HepG2 (cell line): ENCODE measurements around the gene CAPN15. TPM values are rescaled to one million over a fixed set of nuclear protein-coding genes. Genes with fewer than 3 reads are reported as not detected.

Source experiments
- ATAC-seq: fragments of 200-7000 bp; cut with Tn5 transposase; 3 replicates; pipeline ENCODE4 v1.9.1; 2020; ENCODE audit warnings: mild to moderate bottlenecking, moderate library complexity
- BruUV-seq: library from RNA; stranded (reverse); fragments of 400-500 nt; replicated peaks from 2 replicates; lab custom pipeline; 2021; lab: Mats Ljungman, UMichigan
- CTCF ChIA-PET: fragments of 300-600 bp; formaldehyde crosslinking; extraction: SDS; loops from one replicate; lab custom pipeline; 2021; ENCODE audit warnings: low total read pairs, inconsistent platforms, low intra/inter-chr PET ratio; lab: Yijun Ruan, JAX
- POLR2A ChIA-PET: fragments of 350-600 bp; sonication (Branson Sonifier 250); formaldehyde crosslinking; loops from one replicate; lab custom pipeline; 2020; ENCODE audit warnings: antibody characterized with exemption, inconsistent platforms; lab: Yijun Ruan, JAX
- DNase-seq: peaks from one replicate; pipeline ENCODE4 v3.0.0-alpha.2; 2015; ENCODE audit warnings: low spot score
- FAIRE-seq: peaks from 3 replicates; lab custom pipeline; 2011; peaks lifted over from hg19 to GRCh38; lab: Jason Lieb, UNC
- H2AFZ ChIP-seq: one replicate; pipeline ENCODE4 v1.6.1; 2011; ENCODE audit warnings: low read length, inconsistent platforms
- H3K27ac ChIP-seq: fragments of 300-600 bp; 3 replicates; pipeline ENCODE4 v1.8.0; 2011; ENCODE audit warnings: mixed run types, mild to moderate bottlenecking, mixed read lengths, low read length, inconsistent platforms; ENCODE audit not compliant: insufficient read depth; ENCODE audit errors: extremely low read length
- H3K27me3 ChIP-seq, 2 experiments: fragments of 200-600 bp in 1 of 2; 2 replicates in 1 of 2; 3 replicates in 1 of 2; pipeline versions ENCODE4 v1.6.0 to v1.8.0; 2011; ENCODE audit warnings: low read length in 2 of 2, mild to moderate bottlenecking in 2 of 2, moderate library complexity in 2 of 2, inconsistent platforms in 1 of 2; ENCODE audit not compliant: insufficient read depth in 2 of 2, control insufficient read depth in 1 of 2
- H3K36me3 ChIP-seq, 2 experiments: fragments of 200-600 bp in 1 of 2; replicated peaks in 1 of 2; 2 replicates in 1 of 2; 3 replicates in 1 of 2; pipeline versions ENCODE4 v1.5.1 to v1.8.0; 2011; ENCODE audit warnings: low read length in 2 of 2, inconsistent platforms in 1 of 2; ENCODE audit not compliant: insufficient read depth in 2 of 2, control insufficient read depth in 1 of 2
- H3K4me1 ChIP-seq: 2 replicates; pipeline ENCODE4 v1.5.1; 2012; ENCODE audit warnings: low read length, inconsistent platforms; ENCODE audit not compliant: insufficient read depth
- H3K4me2 ChIP-seq: 2 replicates; pipeline ENCODE4 v1.6.0; 2011; ENCODE audit warnings: low read depth, low read length, inconsistent platforms
- H3K4me3 ChIP-seq, 3 experiments: fragments of 200-600 bp in 1 of 3; sonication (generic), shearing (Covaris generic) in 1 of 3; replicated peaks in 1 of 3; 2 replicates each; pipeline ENCODE4 v1.5.1; 2011 to 2016; ENCODE audit warnings: low read length in 3 of 3, inconsistent platforms in 2 of 3, low read depth in 2 of 3, mild to moderate bottlenecking in 2 of 3, control low read depth in 1 of 3, mixed read lengths in 1 of 3; ENCODE audit not compliant: insufficient read depth in 1 of 3
- H3K79me2 ChIP-seq: one replicate; pipeline ENCODE4 v1.6.1; 2011; ENCODE audit warnings: low read length, inconsistent platforms; ENCODE audit not compliant: insufficient read depth
- H3K9ac ChIP-seq: 2 replicates; pipeline ENCODE4 v1.6.0; 2011; ENCODE audit warnings: mild to moderate bottlenecking, low read depth, low read length, inconsistent platforms; ENCODE audit not compliant: insufficient read depth
- H3K9me3 ChIP-seq: 2 replicates; pipeline ENCODE4 v1.5.1; 2012; ENCODE audit warnings: mild to moderate bottlenecking, low read length
- H4K20me1 ChIP-seq: 2 replicates; pipeline ENCODE4 v1.6.0; 2011; ENCODE audit warnings: inconsistent platforms, mild to moderate bottlenecking, low read length, moderate library complexity; ENCODE audit not compliant: insufficient read depth
- ARID5B ChIP-seq: IDR thresholded peaks from 2 replicates; pipeline ENCODE4 v1.4.0; 2020; ENCODE audit warnings: mild to moderate bottlenecking, missing genetic modification reagents
- E2F5 ChIP-seq: sonication (generic); formaldehyde crosslinking; conservative IDR thresholded peaks from 2 replicates; pipeline ENCODE4 v1.4.0; 2020; ENCODE audit warnings: missing genetic modification reagents
- JDP2 ChIP-seq: sonication (generic); formaldehyde crosslinking; IDR thresholded peaks from 2 replicates; pipeline ENCODE4 v1.8.1; 2022; ENCODE audit warnings: missing genetic modification reagents, borderline replicate concordance
- MNT ChIP-seq: fragments of 450-650 bp; IDR thresholded peaks from 2 replicates; pipeline ENCODE4 v1.6.1; 2016
- NR2F1 ChIP-seq, 2 experiments: fragments of 450-650 bp in 1 of 2; formaldehyde crosslinking in 1 of 2; IDR thresholded peaks; 2 replicates each; pipeline versions ENCODE4 v1.5.0 to v1.6.1; 2016 to 2020; ENCODE audit warnings: mild to moderate bottlenecking in 1 of 2, missing compliant biosample characterization in 1 of 2, missing genetic modification reagents in 1 of 2, moderate library complexity in 1 of 2
- RARA ChIP-seq: IDR thresholded peaks from 2 replicates; pipeline ENCODE4 v1.6.1; 2016; ENCODE audit warnings: missing genetic modification reagents, missing compliant biosample characterization
- RBM22 ChIP-seq: fragments of 200-400 bp; formaldehyde crosslinking; optimal IDR thresholded peaks from 2 replicates; pipeline ENCODE3; 2017; ENCODE audit warnings: mild to moderate bottlenecking, low read length, moderate library complexity
- TFAP4 ChIP-seq: sonication (generic); IDR thresholded peaks from 2 replicates; pipeline ENCODE4 v1.6.1; 2016; ENCODE audit warnings: low read depth, borderline replicate concordance
- ZNF160 ChIP-seq: sonication (generic); formaldehyde crosslinking; IDR thresholded peaks from 2 replicates; pipeline ENCODE4 v1.8.0; 2022; ENCODE audit warnings: mild to moderate bottlenecking, inconsistent platforms, missing genetic modification reagents
- WGBS: methylation state at CpG from one replicate; pipeline ENCODE4 v1.1.6; 2017; ENCODE audit warnings: low lambda C conversion rate; 5-methylcytosine and 5-hydroxymethylcytosine counted together
- in situ Hi-C: cut with HindIII; loops from 2 replicates; pipeline ENCODE4 v1.10.0; 2017; ENCODE audit warnings: low pct_unique_long_range_greater_than_20kb; ENCODE audit not compliant: extremely low pct_ligation_motif_present
- intact Hi-C: fragments of 100-400 bp; cut with micrococcal nuclease; formaldehyde crosslinking; loops from one replicate; pipeline ENCODE4 v1.10.0; 2022; ENCODE audit not compliant: unreplicated experiment
- polyA plus RNA-seq, 8 experiments: library from polyadenylated mRNA; depleted of rRNA in 3 of 8; stranded (reverse) in 7 of 8; unstranded in 1 of 8; fragments of >200 nt; fragmentation: Illumina TruSeq in 4 of 8; extraction: Trizol in 4 of 8; gene quantifications; 2 replicates each; pipeline versions ENCODE4 v1.2.1 to v1.2.3, GENCODE V29; 2011 to 2016; ENCODE audit warnings: low read depth in 4 of 8, missing spikeins in 1 of 8, mixed read lengths in 1 of 8; ENCODE audit not compliant: insufficient read depth in 1 of 8
- total RNA-seq, 5 experiments: library from RNA; depleted of rRNA; stranded (reverse); fragments of >200 nt; fragmentation: Illumina TruSeq; extraction: Trizol; gene quantifications; 2 replicates each; pipeline ENCODE4 v1.2.3, GENCODE V29; 2016; ENCODE audit warnings: low read depth in 1 of 5

Gene CAPN15
- total and polyA plus RNA-seq, 2 of the 13 experiments (the other 11 are each of a cell fraction or from before 2014, with no cell fraction given): 14.9 to 24.5 TPM

- ATAC-seq: no peak
- 93% methylated on average over 9 of the region's 12 CpGs for WGBS
- no peak for DNase-seq
- H3K36me3 ChIP-seq: peaks cover 15 to 35% of the 10 kb centered on the region in 2 experiments; a peak in 4 of 5 replicates
- no peak overlapping the region for H2AFZ ChIP-seq
- no peak for FAIRE-seq
- in situ Hi-C loops: loop anchor here (5.0 kb wide), 1 partner anchor 103 kb away; the partner anchor contains the start of gene NME4
- TF ChIP-seq TFAP4 (0 out of 2 replicates have a peak, but pooled peaks have one; percentile 21), ZNF160 (CRISPR knock-in tag) (no peak)
- no TSS peak for BruUV-seq
- no peak overlapping the region for H3K4me3 ChIP-seq
- H3K27me3 ChIP-seq: no peaks in the 10 kb centered on the region
- H3K4me2 ChIP-seq: no peak overlapping the region
- peaks cover 53% of the 10 kb centered on the region for H3K4me1 ChIP-seq
- H3K9ac ChIP-seq: no peak overlapping the region
- no peaks in the 10 kb centered on the region for H4K20me1 ChIP-seq
- intact Hi-C loops: loop anchor here (5.0 kb wide), 1 partner anchor 108 kb away; no protein-coding TSS in a partner anchor
- POLR2A ChIA-PET: interaction anchor here (0.9 to 2.2 kb wide), 4 partner anchors 9 to 99 kb away, joined by 3 to 8 read pairs (median 4); partner anchors contain the start of gene DECR2
- peak overlapping the region; percentile 16 for H3K27ac ChIP-seq
- CTCF ChIA-PET: no interaction called here
- peaks cover 3% of the 10 kb centered on the region for H3K79me2 ChIP-seq
- no peaks in the 10 kb centered on the region for H3K9me3 ChIP-seq
Measured at GRCh38 chr16:499924-500323, 27.6 kb upstream of the CAPN15 start.

- Histone ChIP-seq H3K4me2 (no peak overlapping the region), H3K27ac (peak overlapping the region; percentile 72), H3K4me3 (no peak overlapping the region), H3K79me2 (peaks cover 3% of the 10 kb centered on the region), H3K27me3 (no peaks in the 10 kb centered on the region), H4K20me1 (no peaks in the 10 kb centered on the region), H3K4me1 (peaks cover 53% of the 10 kb centered on the region), H3K9me3 (no peaks in the 10 kb centered on the region), H3K36me3 (peaks cover 17 to 43% of the 10 kb centered on the region in 2 experiments; a peak in 4 of 5 replicates), H2AFZ (no peak overlapping the region), H3K9ac (no peak overlapping the region)
- peak; percentile 15; the same call in 2 of the 3 replicates for ATAC-seq
- in situ Hi-C loops: no loop called here
- DNase-seq: no peak
- no peak for FAIRE-seq
- no TSS peak for BruUV-seq
- 47% methylated on average over 9 of the region's 12 CpGs for WGBS
- ChIA-PET CTCF (no interaction called here), POLR2A (interaction anchor here (0.5 to 2.8 kb wide), 7 partner anchors 8 to 116 kb away, joined by 3 to 35 read pairs (median 4); partner anchors contain the start of gene CAPN15)
- intact Hi-C loops: no loop called here
- TF ChIP-seq RBM22: peak; percentile 62
- peak; percentile 78 for TF ChIP-seq RARA (CRISPR knock-in tag)
- TF ChIP-seq NR2F1 (CRISPR knock-in tag; IDR thresholded peaks at IDR 0.05): 0 out of 4 replicates have a peak, but pooled peaks of 1 of the 2 experiments have one; percentile 26
- TF ChIP-seq JDP2 (CRISPR knock-in tag): no peak
- TF ChIP-seq E2F5 (CRISPR knock-in tag): no peak
- peak; percentile 32; the same call in 1 of the 2 replicates for TF ChIP-seq MNT
- 0 out of 2 replicates have a peak, but pooled peaks have one; percentile 22 for TF ChIP-seq ARID5B (CRISPR knock-in tag)
Measured at GRCh38 chr16:500709-501108, 26.8 kb upstream of the CAPN15 start.
